LHCN-M2 (cell line): Measurements from ENCODE around the gene HPX. TPM values are rescaled to one million over a fixed set of nuclear protein-coding genes. Genes with fewer than 3 reads are reported as not detected.
A peak's percentile ranks its signal among the peaks of the same experiment; 100 is the strongest.

Source experiments
- DNase-seq: peaks from one replicate; pipeline ENCODE4 v3.0.0-alpha.2; 2012; ENCODE audit warnings: low read depth
- polyA plus RNA-seq: library from polyadenylated mRNA; unstranded; fragments of >200 nt; gene quantifications from one replicate; pipeline ENCODE4 v1.2.1, GENCODE V29; 2012; ENCODE audit warnings: missing spikeins
- total RNA-seq: library from RNA; depleted of rRNA; stranded (reverse); fragments of >200 nt; gene quantifications from 2 replicates; pipeline ENCODE4 v1.2.3, GENCODE V29; 2014; rRNA removed

HPX gene, protein sequence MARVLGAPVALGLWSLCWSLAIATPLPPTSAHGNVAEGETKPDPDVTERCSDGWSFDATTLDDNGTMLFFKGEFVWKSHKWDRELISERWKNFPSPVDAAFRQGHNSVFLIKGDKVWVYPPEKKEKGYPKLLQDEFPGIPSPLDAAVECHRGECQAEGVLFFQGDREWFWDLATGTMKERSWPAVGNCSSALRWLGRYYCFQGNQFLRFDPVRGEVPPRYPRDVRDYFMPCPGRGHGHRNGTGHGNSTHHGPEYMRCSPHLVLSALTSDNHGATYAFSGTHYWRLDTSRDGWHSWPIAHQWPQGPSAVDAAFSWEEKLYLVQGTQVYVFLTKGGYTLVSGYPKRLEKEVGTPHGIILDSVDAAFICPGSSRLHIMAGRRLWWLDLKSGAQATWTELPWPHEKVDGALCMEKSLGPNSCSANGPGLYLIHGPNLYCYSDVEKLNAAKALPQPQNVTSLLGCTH
- total RNA-seq, result 0.13 TPM in 1 of 2 replicates, not detected in the other
- 0.30 TPM for polyA plus RNA-seq

- DNase-seq, result no peak
These were observed at the start of gene HPX for GRCh38 chr11:6440906-6441358. TSS of gene HPX (minus strand) at chr11:6440987. CDS start at chr11:6440963, 24 bp downstream.

GRCh38 chr11:6489306-6489705, 48.5 kb upstream of the HPX start:
- DNase-seq, result no peak

DNA sequence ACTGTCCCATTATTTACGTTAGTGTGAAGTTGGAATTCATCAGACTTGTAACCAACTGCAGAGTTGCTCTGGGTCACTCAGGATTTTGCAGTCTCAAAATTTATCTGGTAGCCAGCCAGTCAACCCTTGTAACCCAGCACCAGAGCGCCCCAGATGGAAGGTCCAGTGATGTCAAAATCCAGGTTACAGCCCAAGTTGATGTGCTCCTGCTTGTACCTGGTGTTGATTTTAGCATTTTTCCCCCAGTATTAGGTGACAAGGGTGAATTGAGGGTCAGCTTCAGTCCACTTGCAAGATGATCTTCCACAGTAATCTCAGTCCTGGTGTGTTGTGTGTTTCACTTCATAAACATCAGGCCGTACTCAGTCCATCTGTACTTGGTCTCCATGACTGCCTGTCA, 48.0 kb upstream of the HPX start:
- DNase-seq, result no peak

DNA sequence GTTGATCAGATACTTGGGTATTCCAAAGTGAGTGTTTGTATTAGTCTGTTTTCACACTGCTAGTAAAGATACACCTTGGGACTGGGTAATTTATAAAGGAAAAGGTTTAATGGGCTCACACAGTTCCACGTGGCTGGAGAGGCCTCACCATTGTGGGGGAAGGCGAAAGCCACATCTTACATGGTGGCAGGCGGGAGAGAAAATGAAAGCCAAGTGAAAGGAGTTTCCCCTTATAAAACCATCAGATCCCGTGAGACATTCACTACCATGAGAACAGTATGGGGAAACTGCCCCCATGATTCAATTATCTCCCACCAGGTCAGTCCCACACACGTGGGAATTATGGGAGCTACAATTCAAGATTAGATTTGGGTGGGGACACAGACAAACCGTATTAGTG, 47.6 kb upstream of the HPX start:
- no peak for DNase-seq

DNA sequence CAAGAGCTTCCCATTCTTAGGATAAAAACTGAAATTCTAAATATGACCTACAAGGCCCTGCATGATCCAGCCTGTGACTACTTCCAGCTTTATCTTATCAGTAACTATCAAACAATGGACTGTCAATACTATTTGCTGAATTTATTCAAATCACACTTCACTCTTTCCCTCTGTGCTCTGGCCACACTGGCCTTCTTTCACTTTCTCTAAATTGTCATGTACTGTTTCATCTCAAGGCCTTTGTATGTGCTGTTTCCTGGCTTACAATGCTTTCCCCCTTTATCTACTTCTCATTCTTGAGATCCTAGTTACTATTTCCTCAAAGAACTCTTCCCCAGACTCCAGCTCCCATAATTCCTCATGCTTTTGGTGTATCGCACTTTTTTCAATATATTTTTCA, 46.2 kb upstream of the HPX start:
- no peak for DNase-seq

GRCh38 chr11:6486256-6486655, 45.5 kb upstream of the HPX start:
- DNase-seq, result no peak

DNA sequence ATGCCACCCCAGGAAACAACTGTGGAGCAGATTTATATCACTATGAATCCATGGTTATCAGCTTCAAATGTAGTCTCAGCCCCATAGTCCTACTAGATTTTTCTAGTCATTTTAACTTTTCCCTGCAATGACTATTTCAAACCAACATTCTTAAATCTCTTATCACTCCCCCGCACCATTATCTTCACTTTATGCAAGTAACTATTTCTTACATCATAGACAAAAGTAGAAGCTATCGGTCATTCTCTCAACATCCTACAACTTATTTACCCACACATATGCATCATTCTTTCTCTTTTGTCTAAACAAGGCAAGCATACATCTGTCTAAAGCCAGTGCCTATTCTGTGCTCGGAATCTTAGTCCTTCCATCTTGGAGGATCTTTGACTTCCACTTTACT, 44.9 kb upstream of the HPX start:
- no peak for DNase-seq

DNA sequence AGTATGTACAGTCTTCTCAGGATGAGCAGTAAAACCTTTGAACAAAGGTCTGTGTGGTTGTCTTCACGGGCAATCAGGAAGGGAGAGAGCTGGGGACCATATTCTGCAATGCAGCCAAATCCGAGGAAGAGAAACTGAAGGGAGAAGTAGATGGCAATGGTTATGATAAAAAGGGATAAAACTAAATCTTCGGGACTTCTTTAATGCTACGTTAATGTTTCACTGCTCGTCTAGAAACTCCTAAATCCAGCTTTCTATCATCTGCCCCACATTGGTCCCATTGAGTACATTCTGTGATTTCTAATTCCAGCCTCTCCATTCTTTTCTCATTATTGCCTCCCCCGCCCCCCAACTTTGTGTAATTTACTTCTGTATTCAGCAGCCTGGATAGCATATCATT, 42.2 kb upstream of the HPX start:
- DNase-seq, result no peak

GRCh38 chr11:6482441-6482840, 41.7 kb upstream of the HPX start:
- DNase-seq, result no peak

GRCh38 chr11:6481924-6482275, 41.1 kb upstream of the HPX start:
- DNase-seq, result no peak

GRCh38 chr11:6481012-6481923, 40.5 kb upstream of the HPX start, which contains the start of the genes ARFIP2 and TIMM10B:
TSS of gene ARFIP2 (minus strand) at chr11:6481331. CDS start at chr11:6480421, 910 bp downstream.
TSS of gene TIMM10B (plus strand) at chr11:6481501. CDS start at chr11:6481517, 16 bp downstream.
- peak; percentile 95 for DNase-seq

DNA sequence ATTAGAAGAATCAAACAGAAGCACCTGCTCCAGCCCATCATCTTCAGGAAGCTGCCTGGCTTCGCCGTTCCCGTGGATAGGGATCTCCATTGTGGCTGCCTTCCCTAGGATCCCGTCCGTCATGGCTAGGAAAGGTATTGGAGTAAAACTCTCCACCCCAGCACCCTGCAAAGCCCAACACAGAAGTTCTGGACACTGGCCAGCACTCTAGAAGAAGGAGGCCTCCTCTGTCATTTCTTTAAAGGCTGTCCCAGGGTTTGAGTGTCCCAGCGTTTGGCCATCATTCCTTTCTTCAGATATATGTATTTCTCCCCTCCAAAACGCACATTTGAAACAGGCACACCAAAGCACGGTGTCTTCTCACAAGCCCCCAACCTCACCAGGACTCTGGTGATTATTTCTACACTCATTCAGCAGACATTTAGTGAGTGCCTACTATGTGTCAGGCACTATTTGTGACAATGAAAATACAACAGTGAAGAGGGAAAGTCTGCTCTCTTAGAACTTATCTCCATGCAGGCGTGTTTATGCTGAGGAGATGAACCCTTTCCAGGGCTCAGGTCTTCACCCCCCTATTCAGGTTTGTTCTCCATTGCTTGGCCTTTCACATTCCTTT, 39.6 kb upstream of the HPX start:
- DNase-seq, result no peak

- no peak for DNase-seq
These were observed 35.8 kb upstream of the HPX start for GRCh38 chr11:6476571-6476970.

- no peak for DNase-seq
These were observed 35.1 kb upstream of the HPX start for GRCh38 chr11:6475936-6476335.

GRCh38 chr11:6474806-6475500, 34.2 kb upstream of the HPX start:
- no peak for DNase-seq

- DNase-seq, result no peak
These were observed 33.6 kb upstream of the HPX start for GRCh38 chr11:6474413-6474792.

GRCh38 chr11:6473451-6474412, 32.9 kb upstream of the HPX start, which contains the start of gene TRIM3:
TSS of gene TRIM3 (minus strand) at chr11:6473941. CDS start at chr11:6465695, 8,246 bp downstream.
- peak; percentile 80 for DNase-seq

DNA sequence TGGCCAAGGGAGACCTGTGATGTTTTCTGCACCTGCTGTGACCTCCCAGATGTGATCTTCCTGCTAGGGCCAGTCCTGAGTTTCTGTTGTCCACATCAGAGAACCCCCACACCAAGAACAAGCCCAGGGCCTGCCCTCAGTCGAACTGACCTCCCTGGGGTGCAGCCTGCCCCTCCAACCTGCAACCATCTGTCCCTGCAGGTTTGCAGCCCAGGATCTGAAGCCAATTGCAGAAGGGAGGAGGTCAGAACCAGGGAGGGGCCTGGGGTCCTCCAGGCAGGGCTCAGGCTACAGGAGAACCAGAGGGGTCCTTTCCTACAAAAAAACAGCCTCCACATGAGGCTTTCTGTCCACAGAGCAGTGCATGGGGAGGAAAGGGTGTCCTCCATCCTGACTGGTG, 32.1 kb upstream of the HPX start:
- DNase-seq, result no peak

- no peak for DNase-seq
These were observed 28.8 kb upstream of the HPX start for GRCh38 chr11:6469599-6469998.
